ENCODE data around the gene POU2AF2.

GRCh38 chr11:111260811-111261210 is 15.3 kb downstream of the POU2AF2 start:
- TF ChIP-seq CTCF (conservative IDR thresholded peaks at IDR 0.05 in 1 of 2, IDR thresholded peaks at IDR 0.05 in 1 of 2; ENCODE audit: extremely low read depth in 1 of 2, insufficient read depth in 1 of 2, low read depth in 1 of 2, low read length in 2 of 2) (no peak), EZH2 (IDR thresholded peaks at IDR 0.05; ENCODE audit: borderline replicate concordance, low read length) (no peak)
